Smooth muscle cell (in vitro differentiated cells): ENCODE data around the gene MPPED1. TPM values are rescaled to one million over a fixed set of nuclear protein-coding genes. Genes with fewer than 3 reads are reported as not detected.

Source experiments
- DNase-seq: peaks from one replicate; lab custom pipeline; 2025; ENCODE audit not compliant: unreplicated experiment; lab: John Stamatoyannopoulos, UW
- H2AFZ ChIP-seq: fragments of 200-600 bp; sonication (generic); 2 replicates; pipeline ENCODE4 v1.6.0; 2016; ENCODE audit warnings: antibody characterized with exemption, low read depth, mild to moderate bottlenecking
- H3F3A ChIP-seq: fragments of 200-600 bp; sonication (generic); 2 replicates; pipeline ENCODE4 v1.6.0; 2017; ENCODE audit warnings: antibody characterized with exemption, low read depth
- H3K27ac ChIP-seq: fragments of 200-600 bp; sonication (generic); 2 replicates; pipeline ENCODE4 v1.5.1; 2016; ENCODE audit warnings: low read depth, mild to moderate bottlenecking
- H3K27me3 ChIP-seq: fragments of 200-600 bp; sonication (generic); 2 replicates; pipeline ENCODE4 v1.6.1; 2016; ENCODE audit warnings: low read depth, mild to moderate bottlenecking
- H3K36me3 ChIP-seq: fragments of 200-600 bp; sonication (generic); 2 replicates; pipeline ENCODE4 v1.5.1; 2016; ENCODE audit warnings: low read depth
- H3K4me1 ChIP-seq: fragments of 200-600 bp; sonication (generic); 2 replicates; pipeline ENCODE4 v1.5.1; 2016; ENCODE audit warnings: low read depth
- H3K4me2 ChIP-seq: fragments of 200-600 bp; sonication (generic); 2 replicates; pipeline ENCODE4 v1.6.0; 2016; ENCODE audit warnings: mild to moderate bottlenecking
- H3K4me3 ChIP-seq: fragments of 200-600 bp; sonication (generic); 2 replicates; pipeline ENCODE4 v1.5.1; 2016; ENCODE audit warnings: mild to moderate bottlenecking
- H3K79me2 ChIP-seq: fragments of 200-600 bp; sonication (generic); 2 replicates; pipeline ENCODE4 v1.6.0; 2016; ENCODE audit warnings: low read depth, mild to moderate bottlenecking
- H3K9ac ChIP-seq: fragments of 200-600 bp; sonication (generic); 2 replicates; pipeline ENCODE4 v1.6.0; 2016; ENCODE audit warnings: low read depth
- H3K9me3 ChIP-seq: fragments of 200-600 bp; sonication (generic); replicated peaks from 2 replicates; pipeline ENCODE4 v1.5.1; 2016; ENCODE audit warnings: low read depth
- H4K20me1 ChIP-seq: fragments of 200-600 bp; sonication (generic); 2 replicates; pipeline ENCODE4 v1.6.0; 2016; ENCODE audit warnings: low read depth
- CTCF ChIP-seq: fragments of 200-600 bp; sonication (generic); IDR thresholded peaks from 2 replicates; pipeline ENCODE4 v1.5.1; 2017; ENCODE audit warnings: borderline replicate concordance, mild to moderate bottlenecking, antibody characterized with exemption; ENCODE audit not compliant: insufficient read depth, poor library complexity, severe bottlenecking
- WGBS: methylation state at CpG from one replicate; pipeline ENCODE4 v1.1.7; 2016; ENCODE audit warnings: low lambda C conversion rate; 5-methylcytosine and 5-hydroxymethylcytosine counted together
- polyA plus RNA-seq: library from polyadenylated mRNA; unstranded; fragments of >200 nt; fragmentation: Nextera tagmentation; extraction: Ambion mirVana; gene quantifications from 2 replicates; pipeline ENCODE4 v1.2.1, GENCODE V29; 2016
- total RNA-seq: library from RNA; depleted of rRNA; stranded (reverse); fragments of >200 nt; gene quantifications from 2 replicates; pipeline ENCODE4 v1.2.3, GENCODE V29; 2014

The MPPED1 gene
- total and polyA plus RNA-seq, 2 experiments from 2014 or later, result not detected

- Histone ChIP-seq H3K36me3 (no peaks in the 10 kb centered on the region), H4K20me1 (no peaks in the 10 kb centered on the region), H3K4me2 (no peak overlapping the region), H3K27me3 (peaks cover 20% of the 10 kb centered on the region), H3K9ac (no peak overlapping the region), H3K4me3 (no peak overlapping the region), H3K4me1 (no peaks in the 10 kb centered on the region), H3F3A (no peaks in the 10 kb centered on the region), H3K79me2 (no peaks in the 10 kb centered on the region), H3K27ac (no peak overlapping the region), H3K9me3 (peaks cover 2% of the 10 kb centered on the region), H2AFZ (no peak overlapping the region)
- WGBS, result 87% methylated on average over 21 of the region's 21 CpGs
- TF ChIP-seq CTCF, result no peak
- DNase-seq, result no peak
Observed at GRCh38 chr22:43467216-43467940, 55.6 kb downstream of the MPPED1 start.

GRCh38 chr22:43470253-43470652, 58.4 kb downstream of the MPPED1 start:
- no peak for TF ChIP-seq CTCF
- no peak overlapping the region for H3K27ac ChIP-seq
- no peak overlapping the region for H2AFZ ChIP-seq
- no peaks in the 10 kb centered on the region for H3K4me1 ChIP-seq
- H3K4me2 ChIP-seq, result no peak overlapping the region
- no peak for DNase-seq
- no peaks in the 10 kb centered on the region for H3K79me2 ChIP-seq
- no peaks in the 10 kb centered on the region for H3K36me3 ChIP-seq
- WGBS, result 81% methylated on average over 3 of the region's 3 CpGs
- no peak overlapping the region for H3K9ac ChIP-seq
- H3F3A ChIP-seq, result no peaks in the 10 kb centered on the region
- H3K4me3 ChIP-seq, result no peak overlapping the region
- no peaks in the 10 kb centered on the region for H4K20me1 ChIP-seq
- no peaks in the 10 kb centered on the region for H3K9me3 ChIP-seq
- peaks cover 20% of the 10 kb centered on the region for H3K27me3 ChIP-seq

GRCh38 chr22:43470941-43471585, 59.2 kb downstream of the MPPED1 start:
- WGBS, result 89% methylated on average over 10 of the region's 10 CpGs
- no peak for DNase-seq
- TF ChIP-seq CTCF, result no peak

More at GRCh38 chr22:43470941-43471585, 59.2 kb downstream of the MPPED1 start:
- Histone ChIP-seq H3K27ac (no peak overlapping the region), H4K20me1 (no peaks in the 10 kb centered on the region), H3K9me3 (no peaks in the 10 kb centered on the region), H3F3A (no peaks in the 10 kb centered on the region), H3K4me3 (no peak overlapping the region), H3K9ac (no peak overlapping the region), H3K36me3 (no peaks in the 10 kb centered on the region), H3K4me1 (no peaks in the 10 kb centered on the region), H2AFZ (no peak overlapping the region), H3K4me2 (no peak overlapping the region), H3K79me2 (no peaks in the 10 kb centered on the region), H3K27me3 (peaks cover 20% of the 10 kb centered on the region)
